Measurements from ENCODE around the gene SLC25A47.
"Not testable (repeated sequence)": the region's sequence is repeated elsewhere in the genome, so short reads cannot be mapped to it uniquely, and the experiment has no call there.

Gene SLC25A47

GRCh38 chr14:100309028-100309737 is 14.0 kb upstream of the SLC25A47 start:
- Histone ChIP-seq H2BK5ac (ENCODE audit: low read length) (no peak overlapping the region), H3K23ac (ENCODE audit: low read length) (no peak overlapping the region), H3K79me1 (ENCODE audit: low read length) (peaks cover 4% of the 10 kb centered on the region), H3K4me1 (ENCODE audit: control insufficient read depth, low read depth, low read length) (peaks cover 12% of the 10 kb centered on the region), H3K4ac (ENCODE audit: low read depth, low read length) (no peak overlapping the region), H3K18ac (ENCODE audit: low read length) (no peak overlapping the region), H2BK120ac (ENCODE audit: low read depth, low read length) (no peak overlapping the region), H3K79me2 (ENCODE audit: control insufficient read depth, insufficient read depth, low read length) (peaks cover 4% of the 10 kb centered on the region), H4K8ac (ENCODE audit: low read depth, low read length) (no peak overlapping the region), H3K27ac (ENCODE audit: low read depth, low read length) (no peak overlapping the region), H3K4me3 (ENCODE audit: low read length) (no peak overlapping the region), H2AK5ac (ENCODE audit: low read length) (no peak overlapping the region), H3K27me3 (ENCODE audit: insufficient read depth, low read length, poor library complexity) (no peaks in the 10 kb centered on the region), H3K4me2 (ENCODE audit: low read length) (no peak overlapping the region), H2BK15ac (replicated peaks; ENCODE audit: low read depth) (no peak overlapping the region), H3K9ac (ENCODE audit: low read length) (no peak overlapping the region), H4K5ac (ENCODE audit: low read length) (no peak overlapping the region), H3K36me3 (ENCODE audit: control insufficient read depth, insufficient read depth, low read length) (no peaks in the 10 kb centered on the region), H3K56ac (ENCODE audit: low read length) (no peak overlapping the region)
- DNase-seq, result no peak
- no CpG with 5 or more reads among the region's 8 CpGs for WGBS (ENCODE audit: extremely low coverage, insufficient coverage, low lambda C conversion rate)

GRCh38 chr14:100312110-100312876 is 10.8 kb upstream of the SLC25A47 start:
- WGBS (ENCODE audit: extremely low coverage, insufficient coverage, low lambda C conversion rate), result no CpG with 5 or more reads among the region's 18 CpGs
- not testable (repeated sequence) for H4K8ac ChIP-seq (ENCODE audit: low read depth, low read length); H3K18ac ChIP-seq (ENCODE audit: low read length)

GRCh38 chr14:100312877-100313400 is 10.2 kb upstream of the SLC25A47 start:
- Histone ChIP-seq H3K18ac (ENCODE audit: low read length) (no peak overlapping the region), H3K23ac (ENCODE audit: low read length) (no peak overlapping the region), H3K4ac (ENCODE audit: low read depth, low read length) (no peak overlapping the region), H2BK5ac (ENCODE audit: low read length) (no peak overlapping the region), H3K56ac (ENCODE audit: low read length) (no peak overlapping the region), H3K36me3 (ENCODE audit: control insufficient read depth, insufficient read depth, low read length) (no peaks in the 10 kb centered on the region), H2BK15ac (replicated peaks; ENCODE audit: low read depth) (no peak overlapping the region), H3K4me3 (ENCODE audit: low read length) (no peak overlapping the region), H3K79me2 (ENCODE audit: control insufficient read depth, insufficient read depth, low read length) (no peaks in the 10 kb centered on the region), H4K8ac (ENCODE audit: low read depth, low read length) (no peak overlapping the region), H3K27me3 (ENCODE audit: insufficient read depth, low read length, poor library complexity) (no peaks in the 10 kb centered on the region), H3K9ac (ENCODE audit: low read length) (no peak overlapping the region), H4K5ac (ENCODE audit: low read length) (no peak overlapping the region), H2AK5ac (ENCODE audit: low read length) (no peak overlapping the region), H2BK120ac (ENCODE audit: low read depth, low read length) (no peak overlapping the region), H3K4me2 (ENCODE audit: low read length) (no peak overlapping the region), H3K4me1 (ENCODE audit: control insufficient read depth, low read depth, low read length) (peaks cover 6% of the 10 kb centered on the region), H3K79me1 (ENCODE audit: low read length) (no peaks in the 10 kb centered on the region), H3K27ac (ENCODE audit: low read depth, low read length) (no peak overlapping the region)
- WGBS (ENCODE audit: extremely low coverage, insufficient coverage, low lambda C conversion rate), result no CpG with 5 or more reads among the region's 10 CpGs
- DNase-seq, result no peak

More at GRCh38 chr14:100312110-100312876, 10.8 kb upstream of the SLC25A47 start:
- H4K5ac ChIP-seq (ENCODE audit: low read length); H2BK15ac ChIP-seq (replicated peaks; ENCODE audit: low read depth); H3K79me1 ChIP-seq (ENCODE audit: low read length); H3K4me1 ChIP-seq (ENCODE audit: control insufficient read depth, low read depth, low read length); H2BK120ac ChIP-seq (ENCODE audit: low read depth, low read length); H3K56ac ChIP-seq (ENCODE audit: low read length); H3K79me2 ChIP-seq (ENCODE audit: control insufficient read depth, insufficient read depth, low read length); H3K36me3 ChIP-seq (ENCODE audit: control insufficient read depth, insufficient read depth, low read length); H3K4me3 ChIP-seq (ENCODE audit: low read length); H3K4ac ChIP-seq (ENCODE audit: low read depth, low read length); H3K27me3 ChIP-seq (ENCODE audit: insufficient read depth, low read length, poor library complexity); H3K27ac ChIP-seq (ENCODE audit: low read depth, low read length); H3K9ac ChIP-seq (ENCODE audit: low read length); H3K23ac ChIP-seq (ENCODE audit: low read length); H2AK5ac ChIP-seq (ENCODE audit: low read length); H3K4me2 ChIP-seq (ENCODE audit: low read length); H2BK5ac ChIP-seq (ENCODE audit: low read length): not testable (repeated sequence)
- peak; percentile 64 for DNase-seq

- no CpG with 5 or more reads among the region's 26 CpGs for WGBS (ENCODE audit: extremely low coverage, insufficient coverage, low lambda C conversion rate)
- Histone ChIP-seq H3K36me3 (ENCODE audit: control insufficient read depth, insufficient read depth, low read length) (no peaks in the 10 kb centered on the region), H2BK5ac (ENCODE audit: low read length) (no peak overlapping the region), H4K5ac (ENCODE audit: low read length) (no peak overlapping the region), H4K8ac (ENCODE audit: low read depth, low read length) (no peak overlapping the region), H3K4me2 (ENCODE audit: low read length) (no peak overlapping the region), H3K4ac (ENCODE audit: low read depth, low read length) (no peak overlapping the region), H3K27me3 (ENCODE audit: insufficient read depth, low read length, poor library complexity) (no peaks in the 10 kb centered on the region), H2BK120ac (ENCODE audit: low read depth, low read length) (no peak overlapping the region), H3K4me1 (ENCODE audit: control insufficient read depth, low read depth, low read length) (peaks cover 6% of the 10 kb centered on the region), H3K9ac (ENCODE audit: low read length) (no peak overlapping the region), H3K4me3 (ENCODE audit: low read length) (no peak overlapping the region), H3K56ac (ENCODE audit: low read length) (no peak overlapping the region), H3K79me2 (ENCODE audit: control insufficient read depth, insufficient read depth, low read length) (no peaks in the 10 kb centered on the region), H3K18ac (ENCODE audit: low read length) (no peak overlapping the region), H3K79me1 (ENCODE audit: low read length) (no peaks in the 10 kb centered on the region), H3K27ac (ENCODE audit: low read depth, low read length) (no peak overlapping the region), H2AK5ac (ENCODE audit: low read length) (no peak overlapping the region), H3K23ac (ENCODE audit: low read length) (no peak overlapping the region), H2BK15ac (replicated peaks; ENCODE audit: low read depth) (no peak overlapping the region)
- no peak for DNase-seq
Observed at GRCh38 chr14:100313464-100314230, 9.5 kb upstream of the SLC25A47 start.

- Histone ChIP-seq H3K79me1 (ENCODE audit: low read length) (no peaks in the 10 kb centered on the region), H3K4ac (ENCODE audit: low read depth, low read length) (no peak overlapping the region), H3K4me2 (ENCODE audit: low read length) (no peak overlapping the region), H3K23ac (ENCODE audit: low read length) (no peak overlapping the region), H3K27me3 (ENCODE audit: insufficient read depth, low read length, poor library complexity) (no peaks in the 10 kb centered on the region), H3K27ac (ENCODE audit: low read depth, low read length) (no peak overlapping the region), H2BK120ac (ENCODE audit: low read depth, low read length) (no peak overlapping the region), H3K9ac (ENCODE audit: low read length) (no peak overlapping the region), H2BK5ac (ENCODE audit: low read length) (no peak overlapping the region), H3K56ac (ENCODE audit: low read length) (no peak overlapping the region), H3K4me3 (ENCODE audit: low read length) (no peak overlapping the region), H4K8ac (ENCODE audit: low read depth, low read length) (no peak overlapping the region), H2BK15ac (replicated peaks; ENCODE audit: low read depth) (no peak overlapping the region), H2AK5ac (ENCODE audit: low read length) (no peak overlapping the region), H4K5ac (ENCODE audit: low read length) (no peak overlapping the region), H3K4me1 (ENCODE audit: control insufficient read depth, low read depth, low read length) (peaks cover 6% of the 10 kb centered on the region), H3K79me2 (ENCODE audit: control insufficient read depth, insufficient read depth, low read length) (no peaks in the 10 kb centered on the region), H3K36me3 (ENCODE audit: control insufficient read depth, insufficient read depth, low read length) (no peaks in the 10 kb centered on the region), H3K18ac (ENCODE audit: low read length) (no peak overlapping the region)
- no peak for DNase-seq
- WGBS (ENCODE audit: extremely low coverage, insufficient coverage, low lambda C conversion rate), result no CpG with 5 or more reads among the region's 6 CpGs
Observed at GRCh38 chr14:100314724-100315123, 8.4 kb upstream of the SLC25A47 start.

Measured in mesendoderm (in vitro differentiated cells).